ENCODE measurements around the gene ATG10. TPM values are rescaled to one million over a fixed set of nuclear protein-coding genes. Genes with fewer than 3 reads are reported as not detected.

Gene ATG10
- total and polyA plus RNA-seq, 2 of the 8 experiments (the other 6 are each of a cell fraction or from before 2014, with no cell fraction given): 3.7 to 8.8 TPM

DNA sequence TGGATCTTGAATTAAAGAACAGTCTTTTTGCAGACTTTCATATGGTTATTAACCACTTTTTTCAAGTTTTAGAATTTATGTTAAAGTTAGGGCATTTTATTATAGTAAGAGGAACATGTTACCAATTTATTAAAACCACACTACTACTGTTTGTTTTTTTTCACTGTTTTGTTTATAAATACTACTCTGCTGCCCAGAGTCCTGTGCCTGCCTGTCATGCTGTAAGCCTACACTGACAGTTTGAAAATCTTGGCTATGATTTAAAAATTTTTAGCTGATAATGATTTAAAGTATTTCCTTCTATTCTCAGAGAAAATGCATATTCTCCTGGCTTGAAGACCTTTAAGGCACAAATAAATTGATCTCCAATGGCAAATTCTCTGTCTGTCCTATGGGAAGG lies 177.6 kb downstream of the ATG10 start (continued):
- no peak for TF ChIP-seq RAD21 (IDR thresholded peaks at IDR 0.05 in 1 of 2, conservative IDR thresholded peaks at IDR 0.05 in 1 of 2; ENCODE audit: low read depth in 2 of 2, low read length in 2 of 2)
- TF ChIP-seq CBX5 (IDR thresholded peaks at IDR 0.05; ENCODE audit: low read depth, low read length): no peak
- no peak for TF ChIP-seq FOSL1 (IDR thresholded peaks at IDR 0.05; ENCODE audit: insufficient read depth, low read depth, low read length)
- no peak for TF ChIP-seq TAF7 (optimal IDR thresholded peaks at IDR 0.05; ENCODE audit: borderline replicate concordance, low read depth, low read length)
- TF ChIP-seq KDM5A (IDR thresholded peaks at IDR 0.05; ENCODE audit: low read length): no peak

Data from H1 (cell line).